22Rv1 (cell line): ENCODE data around the gene OARD1.

Experiments used
- ZFX ChIP-seq: fragments of 450-650 bp; IDR thresholded peaks from 2 replicates; pipeline ENCODE4 v1.6.1; 2017; ENCODE audit warnings: antibody characterized with exemption, borderline replicate concordance
- TF ChIP-seq, protein P1 (sequence below): fragments of 450-650 bp; IDR thresholded peaks from 2 replicates; pipeline ENCODE4 v1.5.1; 2017; ENCODE audit warnings: mild to moderate bottlenecking

GRCh38 chr6:41049521-41049920, 22.6 kb downstream of the OARD1 start:
- TF ChIP-seq, protein P1, sequence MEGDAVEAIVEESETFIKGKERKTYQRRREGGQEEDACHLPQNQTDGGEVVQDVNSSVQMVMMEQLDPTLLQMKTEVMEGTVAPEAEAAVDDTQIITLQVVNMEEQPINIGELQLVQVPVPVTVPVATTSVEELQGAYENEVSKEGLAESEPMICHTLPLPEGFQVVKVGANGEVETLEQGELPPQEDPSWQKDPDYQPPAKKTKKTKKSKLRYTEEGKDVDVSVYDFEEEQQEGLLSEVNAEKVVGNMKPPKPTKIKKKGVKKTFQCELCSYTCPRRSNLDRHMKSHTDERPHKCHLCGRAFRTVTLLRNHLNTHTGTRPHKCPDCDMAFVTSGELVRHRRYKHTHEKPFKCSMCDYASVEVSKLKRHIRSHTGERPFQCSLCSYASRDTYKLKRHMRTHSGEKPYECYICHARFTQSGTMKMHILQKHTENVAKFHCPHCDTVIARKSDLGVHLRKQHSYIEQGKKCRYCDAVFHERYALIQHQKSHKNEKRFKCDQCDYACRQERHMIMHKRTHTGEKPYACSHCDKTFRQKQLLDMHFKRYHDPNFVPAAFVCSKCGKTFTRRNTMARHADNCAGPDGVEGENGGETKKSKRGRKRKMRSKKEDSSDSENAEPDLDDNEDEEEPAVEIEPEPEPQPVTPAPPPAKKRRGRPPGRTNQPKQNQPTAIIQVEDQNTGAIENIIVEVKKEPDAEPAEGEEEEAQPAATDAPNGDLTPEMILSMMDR: no peak
- TF ChIP-seq ZFX: no peak
